ENCODE measurements around the gene LETM1.

GRCh38 chr4:1823545-1823932, 32.4 kb downstream of the LETM1 start:
- TF ChIP-seq CTCF (IDR thresholded peaks at IDR 0.05; ENCODE audit: control extremely low read depth in 1 of 3, insufficient read depth in 1 of 3, low read depth in 1 of 3, low read length in 3 of 3) (no peak), YY1 (IDR thresholded peaks at IDR 0.05; ENCODE audit: low read depth, low read length) (no peak), GTF2F1 (IDR thresholded peaks at IDR 0.05; ENCODE audit: borderline replicate concordance, low read depth, low read length) (no peak), SIN3A (conservative IDR thresholded peaks at IDR 0.05 in 1 of 2, IDR thresholded peaks at IDR 0.05 in 1 of 2; ENCODE audit: low read depth in 1 of 2, low read length in 2 of 2) (no peak)
